Lung (tissue), 12 donors: ENCODE results near the gene CD109. TPM values are rescaled to one million over a fixed set of nuclear protein-coding genes. Genes with fewer than 3 reads are reported as not detected.

Experiments
- ATAC-seq: fragments of 200-7000 bp; cut with Tn5 transposase; one replicate; pipeline ENCODE4 v1.9.1; 2020; ENCODE audit warnings: moderate number of reproducible peaks; ENCODE audit not compliant: insufficient read depth, low FRiP score
- DNase-seq, 3 donors: peaks; one replicate each; pipeline ENCODE4 v3.0.0-alpha.2; 2013 to 2017
- H3K27ac ChIP-seq, 2 donors: one replicate each; pipeline ENCODE4 v1.5.1; 2013; ENCODE audit warnings: mild to moderate bottlenecking in 2 of 2, moderate library complexity in 2 of 2, control low read depth in 1 of 2, inconsistent platforms in 1 of 2, low read depth in 1 of 2, low read length in 1 of 2
- H3K27me3 ChIP-seq, 3 donors: one replicate each; pipeline ENCODE4 v1.5.1; 2013; ENCODE audit warnings: low read length in 2 of 3; ENCODE audit not compliant: control insufficient read depth in 3 of 3, insufficient read depth in 3 of 3
- H3K36me3 ChIP-seq, 4 donors: one replicate each; pipeline ENCODE4 v1.5.1; 2013; ENCODE audit warnings: low read length in 4 of 4, mild to moderate bottlenecking in 1 of 4, moderate library complexity in 1 of 4; ENCODE audit not compliant: control insufficient read depth in 4 of 4, insufficient read depth in 4 of 4
- H3K4me1 ChIP-seq, 5 donors: one replicate each; pipeline ENCODE4 v1.5.1; 2013; ENCODE audit warnings: low read length in 5 of 5, mild to moderate bottlenecking in 2 of 5, moderate library complexity in 1 of 5; ENCODE audit not compliant: control insufficient read depth in 5 of 5, insufficient read depth in 5 of 5
- H3K4me3 ChIP-seq: one replicate; pipeline ENCODE4 v1.5.1; 2013; ENCODE audit warnings: mild to moderate bottlenecking, control low read depth, moderate library complexity
- H3K9ac ChIP-seq, 2 donors: one replicate each; pipeline ENCODE4 v1.5.1; 2013; ENCODE audit warnings: low read length in 2 of 2, control low read depth in 1 of 2; ENCODE audit not compliant: insufficient read depth in 1 of 2
- H3K9me3 ChIP-seq, 4 donors: one replicate each; pipeline ENCODE4 v1.5.1; 2013; ENCODE audit warnings: low read length in 3 of 4, mild to moderate bottlenecking in 1 of 4, moderate library complexity in 1 of 4; ENCODE audit not compliant: control insufficient read depth in 4 of 4, insufficient read depth in 3 of 4
- WGBS, 2 donors: extraction: QIAGEN DNeasy Blood & Tissue Kit; methylation state at CpG; one replicate each; pipeline ENCODE4 v1.1.7; 2013; 5-methylcytosine and 5-hydroxymethylcytosine counted together
- polyA plus RNA-seq, 2 donors: library from polyadenylated mRNA; stranded (reverse); fragments of 200-250 nt; gene quantifications; one replicate each; pipeline ENCODE4 v1.2.1, GENCODE V29; 2013
- total RNA-seq, 2 donors: library from RNA; depleted of rRNA in 1 of 2; stranded (reverse); fragments of >200 nt in 1 of 2; gene quantifications; one replicate each; pipeline ENCODE4 v1.2.1, GENCODE V29; 2014 to 2021
- TF ChIP-seq, protein P1 (sequence below): IDR thresholded peaks from 2 replicates; pipeline ENCODE4 v1.5.1; 2012; ENCODE audit warnings: mild to moderate bottlenecking; ENCODE audit errors: control extremely low read depth, extremely low read depth
- donor health status: control.
- donor health status: control.
- donor health status: Bipolar disorder and iron deficiency.
- donor health status: healthy.
- donor health status: DM: yes; HTN: yes; CAD: no.

CD109 gene
- total and polyA plus RNA-seq, 4 donors: 2.1 to 48.5 (median 11.7) TPM

DNA sequence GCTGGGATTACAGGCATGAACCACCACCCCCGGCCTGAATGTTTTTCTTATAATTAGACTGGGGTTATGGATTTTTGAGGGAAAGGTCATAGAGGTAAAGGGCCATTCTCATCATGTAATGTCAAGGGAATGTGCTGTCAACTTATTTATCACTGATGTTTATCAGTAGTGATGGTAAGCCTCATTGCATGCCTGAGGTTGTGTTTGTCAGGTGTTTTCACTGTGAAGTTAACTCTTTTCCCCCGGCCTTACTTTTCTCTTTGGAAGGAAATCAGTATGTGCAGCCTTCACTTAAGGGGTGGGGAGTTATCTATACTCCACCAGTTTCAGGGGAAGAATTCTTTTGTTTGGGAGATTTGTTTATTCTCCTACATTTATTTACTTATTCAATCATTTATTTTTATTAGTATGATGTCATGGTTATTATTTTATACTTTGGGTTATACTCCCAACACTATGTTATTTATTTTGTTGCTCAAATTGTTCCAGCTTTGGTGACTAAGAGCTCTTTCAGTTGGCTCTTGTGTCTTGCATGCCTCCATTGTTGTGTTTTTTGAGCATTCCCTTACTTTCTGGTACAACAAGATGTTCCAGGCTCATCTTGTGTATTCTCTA, 39.4 kb upstream of the CD109 start:
- WGBS, 2 donors: 90 to 95% methylated on average over 2 of the region's 2 CpGs
- no peak overlapping the region for H3K27ac ChIP-seq
- DNase-seq (no peak), ATAC-seq (no peak)
- peaks cover 0 to 9% (median 3%) of the 10 kb centered on the region in 5 donors for H3K4me1 ChIP-seq
- no peaks in the 10 kb centered on the region for H3K27me3 ChIP-seq
- no peaks in the 10 kb centered on the region for H3K9me3 ChIP-seq
- no peak overlapping the region for H3K4me3 ChIP-seq
- H3K9ac ChIP-seq: no peak overlapping the region
- no peaks in the 10 kb centered on the region for H3K36me3 ChIP-seq
- TF ChIP-seq, protein P1, sequence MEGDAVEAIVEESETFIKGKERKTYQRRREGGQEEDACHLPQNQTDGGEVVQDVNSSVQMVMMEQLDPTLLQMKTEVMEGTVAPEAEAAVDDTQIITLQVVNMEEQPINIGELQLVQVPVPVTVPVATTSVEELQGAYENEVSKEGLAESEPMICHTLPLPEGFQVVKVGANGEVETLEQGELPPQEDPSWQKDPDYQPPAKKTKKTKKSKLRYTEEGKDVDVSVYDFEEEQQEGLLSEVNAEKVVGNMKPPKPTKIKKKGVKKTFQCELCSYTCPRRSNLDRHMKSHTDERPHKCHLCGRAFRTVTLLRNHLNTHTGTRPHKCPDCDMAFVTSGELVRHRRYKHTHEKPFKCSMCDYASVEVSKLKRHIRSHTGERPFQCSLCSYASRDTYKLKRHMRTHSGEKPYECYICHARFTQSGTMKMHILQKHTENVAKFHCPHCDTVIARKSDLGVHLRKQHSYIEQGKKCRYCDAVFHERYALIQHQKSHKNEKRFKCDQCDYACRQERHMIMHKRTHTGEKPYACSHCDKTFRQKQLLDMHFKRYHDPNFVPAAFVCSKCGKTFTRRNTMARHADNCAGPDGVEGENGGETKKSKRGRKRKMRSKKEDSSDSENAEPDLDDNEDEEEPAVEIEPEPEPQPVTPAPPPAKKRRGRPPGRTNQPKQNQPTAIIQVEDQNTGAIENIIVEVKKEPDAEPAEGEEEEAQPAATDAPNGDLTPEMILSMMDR: no peak

DNA sequence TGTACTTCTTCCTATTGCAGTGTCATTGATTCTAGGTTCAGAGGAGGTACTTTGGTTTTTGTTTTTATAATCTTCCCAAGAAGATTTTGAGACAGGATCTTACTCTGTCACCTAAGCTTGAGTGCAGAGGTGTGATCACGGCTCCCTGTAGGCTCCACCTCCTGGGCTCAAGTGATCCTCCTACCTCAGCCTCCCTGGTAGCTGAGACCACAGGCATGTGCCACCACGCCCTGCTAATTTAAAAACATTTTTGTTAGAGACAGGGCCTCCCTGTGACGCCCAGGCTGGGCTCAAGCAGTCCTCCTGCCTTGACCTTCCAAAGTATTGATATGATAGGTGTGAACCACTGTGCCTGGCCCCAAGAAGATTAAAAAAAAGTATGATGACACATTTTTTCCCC, 38.8 kb upstream of the CD109 start:
- Histone ChIP-seq H3K9me3 (no peaks in the 10 kb centered on the region), H3K27ac (no peak overlapping the region), H3K9ac (no peak overlapping the region), H3K27me3 (no peaks in the 10 kb centered on the region), H3K4me1 (peaks cover 0 to 9% (median 3%) of the 10 kb centered on the region in 5 donors), H3K4me3 (no peak overlapping the region), H3K36me3 (no peaks in the 10 kb centered on the region)
- DNase-seq (no peak), ATAC-seq (no peak)
- TF ChIP-seq, protein P1: no peak
- 88 to 90% methylated on average over 3 of the region's 3 CpGs for WGBS, 2 donors

DNA sequence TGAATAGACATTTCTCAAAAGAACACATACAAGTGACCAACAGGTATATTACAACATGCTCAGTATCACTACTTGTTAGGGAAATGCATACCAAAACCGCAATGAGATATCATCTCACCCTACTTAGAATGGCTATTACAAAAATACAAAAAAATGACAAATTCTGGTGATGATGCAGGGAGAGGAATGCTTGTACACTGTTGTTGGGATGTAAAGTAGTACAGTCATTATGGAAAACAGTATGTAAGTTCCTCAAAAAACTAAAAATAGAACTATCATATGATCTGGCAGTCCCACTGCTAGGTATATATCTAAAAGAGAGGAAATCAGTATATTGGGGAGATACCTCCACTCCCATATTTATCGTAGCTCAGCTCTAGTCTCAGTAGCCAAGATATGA, 31.3 kb upstream of the CD109 start:
- H3K4me3 ChIP-seq: no peak overlapping the region
- WGBS, 2 donors: 86 to 88% methylated on average over 2 of the region's 2 CpGs
- TF ChIP-seq, protein P1: no peak
- H3K9ac ChIP-seq: no peak overlapping the region
- no peak for DNase-seq
- no peaks in the 10 kb centered on the region for H3K9me3 ChIP-seq
- H3K36me3 ChIP-seq: no peaks in the 10 kb centered on the region
- no peak overlapping the region for H3K27ac ChIP-seq
- ATAC-seq: no peak
- no peaks in the 10 kb centered on the region for H3K27me3 ChIP-seq
- H3K4me1 ChIP-seq: peaks cover 0 to 2% (median 0%) of the 10 kb centered on the region in 5 donors
